ENCODE results near the gene TCP11L2.

DNA sequence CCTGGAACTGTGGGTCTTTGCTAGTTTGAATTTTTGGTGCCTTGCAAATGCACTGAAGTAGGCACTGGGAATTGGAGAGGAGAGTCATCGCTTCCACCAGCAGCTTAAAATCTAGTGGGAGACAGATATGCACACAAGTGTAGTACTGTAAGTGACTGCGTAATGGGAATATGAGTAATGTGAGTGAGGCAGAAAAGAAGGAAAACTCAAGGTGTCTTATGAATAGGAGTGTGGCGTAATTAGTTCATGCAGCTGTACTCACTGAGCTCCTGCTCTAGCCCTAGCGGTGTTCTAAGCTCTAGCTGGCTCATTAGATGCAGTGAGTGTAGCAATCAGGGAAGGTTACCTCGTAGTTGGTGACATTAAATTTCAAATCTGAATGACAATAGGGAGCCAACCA, 2.8 kb downstream of the TCP11L2 start:
- TF ChIP-seq, protein P1, sequence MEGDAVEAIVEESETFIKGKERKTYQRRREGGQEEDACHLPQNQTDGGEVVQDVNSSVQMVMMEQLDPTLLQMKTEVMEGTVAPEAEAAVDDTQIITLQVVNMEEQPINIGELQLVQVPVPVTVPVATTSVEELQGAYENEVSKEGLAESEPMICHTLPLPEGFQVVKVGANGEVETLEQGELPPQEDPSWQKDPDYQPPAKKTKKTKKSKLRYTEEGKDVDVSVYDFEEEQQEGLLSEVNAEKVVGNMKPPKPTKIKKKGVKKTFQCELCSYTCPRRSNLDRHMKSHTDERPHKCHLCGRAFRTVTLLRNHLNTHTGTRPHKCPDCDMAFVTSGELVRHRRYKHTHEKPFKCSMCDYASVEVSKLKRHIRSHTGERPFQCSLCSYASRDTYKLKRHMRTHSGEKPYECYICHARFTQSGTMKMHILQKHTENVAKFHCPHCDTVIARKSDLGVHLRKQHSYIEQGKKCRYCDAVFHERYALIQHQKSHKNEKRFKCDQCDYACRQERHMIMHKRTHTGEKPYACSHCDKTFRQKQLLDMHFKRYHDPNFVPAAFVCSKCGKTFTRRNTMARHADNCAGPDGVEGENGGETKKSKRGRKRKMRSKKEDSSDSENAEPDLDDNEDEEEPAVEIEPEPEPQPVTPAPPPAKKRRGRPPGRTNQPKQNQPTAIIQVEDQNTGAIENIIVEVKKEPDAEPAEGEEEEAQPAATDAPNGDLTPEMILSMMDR (conservative IDR thresholded peaks at IDR 0.05), result no peak
- TF ChIP-seq ZFX (IDR thresholded peaks at IDR 0.05), result no peak

Data from C4-2B (cell line).